ENCODE data around the gene FSTL4.

DNA sequence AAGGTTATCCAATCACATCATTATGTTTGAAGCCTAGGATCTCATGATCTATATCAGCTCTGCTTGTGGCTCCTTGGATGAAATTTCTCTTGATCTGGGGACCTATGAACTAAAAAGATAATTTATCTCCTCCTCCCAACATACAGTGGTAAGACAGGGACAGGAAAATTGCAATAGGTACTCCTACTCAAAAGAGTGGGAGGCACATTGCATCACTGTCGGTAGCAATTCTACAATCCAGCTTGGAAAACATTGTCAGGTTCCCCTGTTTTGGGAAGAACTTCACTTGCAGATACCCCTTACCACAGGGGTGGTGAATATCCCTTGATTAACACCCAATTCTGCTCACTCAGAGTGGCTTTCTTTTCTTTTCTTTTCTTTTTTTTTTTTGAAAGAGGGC, 452.8 kb downstream of the FSTL4 start:
- no peak for TF ChIP-seq USF2 (IDR thresholded peaks at IDR 0.05; ENCODE audit: borderline replicate concordance, low read depth, low read length)
- TF ChIP-seq SIN3A (IDR thresholded peaks at IDR 0.05; ENCODE audit: borderline replicate concordance, low read depth, low read length): no peak
- TF ChIP-seq EP300 (IDR thresholded peaks at IDR 0.05; ENCODE audit: borderline replicate concordance in 1 of 2, low read depth in 1 of 2, low read length in 1 of 2): no peak
- TF ChIP-seq ELF1 (IDR thresholded peaks at IDR 0.05): no peak
- no peak for TF ChIP-seq FOXM1 (IDR thresholded peaks at IDR 0.05; ENCODE audit: low read depth)
- TF ChIP-seq, protein P1, sequence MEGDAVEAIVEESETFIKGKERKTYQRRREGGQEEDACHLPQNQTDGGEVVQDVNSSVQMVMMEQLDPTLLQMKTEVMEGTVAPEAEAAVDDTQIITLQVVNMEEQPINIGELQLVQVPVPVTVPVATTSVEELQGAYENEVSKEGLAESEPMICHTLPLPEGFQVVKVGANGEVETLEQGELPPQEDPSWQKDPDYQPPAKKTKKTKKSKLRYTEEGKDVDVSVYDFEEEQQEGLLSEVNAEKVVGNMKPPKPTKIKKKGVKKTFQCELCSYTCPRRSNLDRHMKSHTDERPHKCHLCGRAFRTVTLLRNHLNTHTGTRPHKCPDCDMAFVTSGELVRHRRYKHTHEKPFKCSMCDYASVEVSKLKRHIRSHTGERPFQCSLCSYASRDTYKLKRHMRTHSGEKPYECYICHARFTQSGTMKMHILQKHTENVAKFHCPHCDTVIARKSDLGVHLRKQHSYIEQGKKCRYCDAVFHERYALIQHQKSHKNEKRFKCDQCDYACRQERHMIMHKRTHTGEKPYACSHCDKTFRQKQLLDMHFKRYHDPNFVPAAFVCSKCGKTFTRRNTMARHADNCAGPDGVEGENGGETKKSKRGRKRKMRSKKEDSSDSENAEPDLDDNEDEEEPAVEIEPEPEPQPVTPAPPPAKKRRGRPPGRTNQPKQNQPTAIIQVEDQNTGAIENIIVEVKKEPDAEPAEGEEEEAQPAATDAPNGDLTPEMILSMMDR (IDR thresholded peaks at IDR 0.05): no peak
- no peak for TF ChIP-seq TAF1 (IDR thresholded peaks at IDR 0.05; ENCODE audit: borderline replicate concordance, low read depth, low read length)
- no peak for TF ChIP-seq MXI1 (IDR thresholded peaks at IDR 0.05; ENCODE audit: low read depth, low read length)
- no peak for TF ChIP-seq USF1 (IDR thresholded peaks at IDR 0.05; ENCODE audit: borderline replicate concordance, low read depth)
- no peak for TF ChIP-seq EZH2phosphoT487 (IDR thresholded peaks at IDR 0.05; ENCODE audit: borderline replicate concordance, low read depth)
- no peak for TF ChIP-seq RAD21 (IDR thresholded peaks at IDR 0.05; ENCODE audit: low read length)
- TF ChIP-seq RXRA (IDR thresholded peaks at IDR 0.05; ENCODE audit: borderline replicate concordance, low read depth): no peak
- no peak for TF ChIP-seq RFX5 (IDR thresholded peaks at IDR 0.05; ENCODE audit: low read length)
- no peak for TF ChIP-seq POLR2AphosphoS5 (IDR thresholded peaks at IDR 0.05; ENCODE audit: low read depth, low read length)

All from SK-N-SH (cell line).